GM12874 (cell line): Measurements from ENCODE around the gene CDK5R1.

Source experiments
- CTCF ChIP-seq: IDR thresholded peaks from 2 replicates; pipeline ENCODE4 v1.5.1; 2011; ENCODE audit warnings: low read depth, mild to moderate bottlenecking, control low read depth, low read length, moderate library complexity; ENCODE audit not compliant: insufficient read depth

The CDK5R1 gene

GRCh38 chr17:32445971-32446370, 40.8 kb upstream of the CDK5R1 start:
- no peak for TF ChIP-seq CTCF

GRCh38 chr17:32446949-32447348, 39.8 kb upstream of the CDK5R1 start:
- no peak for TF ChIP-seq CTCF

- no peak for TF ChIP-seq CTCF
These were observed 36.8 kb upstream of the CDK5R1 start for GRCh38 chr17:32449963-32450362.

GRCh38 chr17:32451879-32452278, 34.9 kb upstream of the CDK5R1 start:
- no peak for TF ChIP-seq CTCF

- TF ChIP-seq CTCF: no peak
These were observed 34.5 kb upstream of the CDK5R1 start for GRCh38 chr17:32452281-32452680.

GRCh38 chr17:32453370-32453769, 33.4 kb upstream of the CDK5R1 start:
- TF ChIP-seq CTCF: no peak

- TF ChIP-seq CTCF: no peak
These were observed 28.4 kb upstream of the CDK5R1 start for GRCh38 chr17:32458371-32458770.

- no peak for TF ChIP-seq CTCF
These were observed 26.7 kb upstream of the CDK5R1 start for GRCh38 chr17:32460054-32460453.
